Measurements from ENCODE around the gene PLEKHH2.

- TF ChIP-seq CTCF (conservative IDR thresholded peaks at IDR 0.05): no peak
- no peak for TF ChIP-seq ZFX (IDR thresholded peaks at IDR 0.05)
These were observed 99.6 kb downstream of the PLEKHH2 start for GRCh38 chr2:43736637-43737036.

Data from C4-2B (cell line).